Measurements from ENCODE around the gene CDC25C. TPM values are rescaled to one million over a fixed set of nuclear protein-coding genes. Genes with fewer than 3 reads are reported as not detected.

The CDC25C gene
- total and polyA plus RNA-seq, 9 of the 15 experiments (the other 6 are each of a cell fraction or from before 2014, with no cell fraction given): 19.1 to 63.7 (median 31.9) TPM

- TF ChIP-seq MGA (IDR thresholded peaks at IDR 0.05): peak; percentile 27; the same call in 1 of the 2 replicates
- no peak for TF ChIP-seq WHSC1 (IDR thresholded peaks at IDR 0.05; ENCODE audit: low read length)
- TF ChIP-seq ZNF639 (CRISPR knock-in tag; conservative IDR thresholded peaks at IDR 0.05 in 1 of 2, IDR thresholded peaks at IDR 0.05 in 1 of 2): no peak
- TF ChIP-seq GABPB1 (CRISPR knock-in tag; IDR thresholded peaks at IDR 0.05): peak; percentile 20; the same call in 1 of the 2 replicates
- 0 out of 2 replicates have a peak, but pooled peaks have one; percentile 28 for TF ChIP-seq MTA3 (IDR thresholded peaks at IDR 0.05; ENCODE audit: borderline replicate concordance)
- peak; percentile 54; the same call in 1 of the 2 replicates for TF ChIP-seq CTBP1 (IDR thresholded peaks at IDR 0.05; ENCODE audit: borderline replicate concordance)
- no peak for TF ChIP-seq CREB5 (CRISPR knock-in tag; IDR thresholded peaks at IDR 0.05)
- no peak for TF ChIP-seq ZNF143 (CRISPR knock-in tag; IDR thresholded peaks at IDR 0.05)
- TF ChIP-seq STAT5A (IDR thresholded peaks at IDR 0.05; ENCODE audit: borderline replicate concordance, low read length): 0 out of 2 replicates have a peak, but pooled peaks have one; percentile 10
- TF ChIP-seq ZKSCAN3 (CRISPR knock-in tag; IDR thresholded peaks at IDR 0.05): no peak
- peak; percentile 40 for TF ChIP-seq HMGN3 (IDR thresholded peaks at IDR 0.05; ENCODE audit: borderline replicate concordance, extremely low read depth, insufficient read length, low read depth, low read length)
- no peak for TF ChIP-seq ZNF551 (CRISPR knock-in tag; IDR thresholded peaks at IDR 0.05)
Observed at GRCh38 chr5:138241688-138242571, 89.7 kb downstream of the CDC25C start (continued).

Data from K562 (cell line).